Karpas-422 (cell line): ENCODE results near the gene CNNM1. TPM values are rescaled to one million over a fixed set of nuclear protein-coding genes. Genes with fewer than 3 reads are reported as not detected.
A peak's percentile ranks its signal among the peaks of the same experiment; 100 is the strongest.

Experiments used
- DNase-seq: peaks from one replicate; pipeline ENCODE4 v3.0.0-alpha.2; 2015
- H2AFZ ChIP-seq: fragments of 200-600 bp; sonication (generic); 2 replicates; pipeline ENCODE4 v1.6.1; 2014; ENCODE audit warnings: antibody characterized with exemption, low read length, mixed read lengths
- H3K27ac ChIP-seq: fragments of 200-600 bp; sonication (generic); 2 replicates; pipeline ENCODE4 v1.5.1; 2014; ENCODE audit warnings: mild to moderate bottlenecking, low read length, moderate library complexity
- H3K27me3 ChIP-seq: fragments of 200-600 bp; sonication (generic); 2 replicates; pipeline ENCODE4 v1.6.1; 2014; ENCODE audit warnings: low read length, mixed read lengths
- H3K36me3 ChIP-seq: fragments of 200-600 bp; sonication (generic); 2 replicates; pipeline ENCODE4 v1.6.1; 2014; ENCODE audit warnings: low read length, mixed read lengths; ENCODE audit not compliant: insufficient read depth
- H3K4me1 ChIP-seq: fragments of 200-600 bp; sonication (generic); 2 replicates; pipeline ENCODE4 v1.6.1; 2014; ENCODE audit warnings: mild to moderate bottlenecking, low read length, mixed read lengths
- H3K4me2 ChIP-seq: fragments of 200-600 bp; sonication (generic); 2 replicates; pipeline ENCODE4 v1.6.1; 2014; ENCODE audit warnings: low read length, low read depth, mild to moderate bottlenecking; ENCODE audit not compliant: poor library complexity, severe bottlenecking
- H3K4me3 ChIP-seq: fragments of 200-600 bp; sonication (generic); 2 replicates; pipeline ENCODE4 v1.5.1; 2014; ENCODE audit warnings: mild to moderate bottlenecking, antibody characterized with exemption, low read length, mixed read lengths
- H3K79me2 ChIP-seq: fragments of 200-600 bp; sonication (generic); 2 replicates; pipeline ENCODE4 v1.6.1; 2014; ENCODE audit warnings: mild to moderate bottlenecking, low read length, mixed read lengths
- H3K9ac ChIP-seq: fragments of 200-600 bp; sonication (generic); 2 replicates; pipeline ENCODE4 v1.6.0; 2014; ENCODE audit warnings: low read length
- H3K9me2 ChIP-seq: fragments of 200-600 bp; sonication (generic), shearing (Covaris generic); replicated peaks from 2 replicates; pipeline ENCODE4 v1.6.0; 2014; ENCODE audit warnings: mild to moderate bottlenecking, low read length, moderate library complexity; ENCODE audit not compliant: insufficient read depth
- H3K9me3 ChIP-seq: fragments of 300-700, 200-600 bp; sonication (generic); 2 replicates; pipeline ENCODE4 v1.6.1; 2014; ENCODE audit warnings: low read length, mixed read lengths
- H4K20me1 ChIP-seq: fragments of 200-600 bp; sonication (generic); 2 replicates; pipeline ENCODE4 v1.6.1; 2014; ENCODE audit warnings: mild to moderate bottlenecking, antibody characterized with exemption, low read length, low read depth; ENCODE audit not compliant: insufficient read depth
- total RNA-seq: library from RNA; depleted of rRNA; stranded (reverse); fragments of >200 nt; shearing (Covaris generic); gene quantifications from 2 replicates; pipeline ENCODE4 v1.2.3, GENCODE V29; 2014; ENCODE audit warnings: low replicate concordance; rRNA removed

Gene CNNM1
- total RNA-seq, 1 experiment from 2014 or later, result not detected

DNA sequence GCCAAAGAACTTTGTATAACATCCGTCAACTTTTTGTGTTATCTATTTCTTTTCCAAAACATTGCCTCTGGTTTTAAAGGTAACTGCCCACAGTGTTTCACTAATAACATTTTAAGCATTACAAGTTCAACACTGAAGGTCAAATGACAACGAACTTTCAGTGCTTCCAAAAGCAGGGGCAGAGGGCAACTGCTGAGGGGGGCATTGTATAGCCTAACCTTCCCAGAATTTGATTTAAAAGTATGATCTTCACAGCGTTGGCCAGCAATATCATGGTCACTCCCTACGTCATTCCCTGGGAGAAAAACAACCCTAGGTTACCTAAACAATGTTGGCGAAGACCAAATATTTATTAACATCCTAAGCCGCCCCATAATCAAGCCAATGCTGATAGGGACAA lies 103.7 kb downstream of the CNNM1 start:
- Histone ChIP-seq H3K9ac (no peak overlapping the region), H3K9me2 (no peaks in the 10 kb centered on the region), H3K4me2 (no peak overlapping the region), H3K27me3 (no peaks in the 10 kb centered on the region), H3K4me3 (no peak overlapping the region), H4K20me1 (no peaks in the 10 kb centered on the region), H3K79me2 (peaks cover 37% of the 10 kb centered on the region), H3K4me1 (peaks cover 21% of the 10 kb centered on the region), H3K36me3 (no peaks in the 10 kb centered on the region; the same call in 1 of the 2 replicates), H3K9me3 (no peaks in the 10 kb centered on the region), H2AFZ (no peak overlapping the region), H3K27ac (no peak overlapping the region)
- DNase-seq, result no peak

DNA sequence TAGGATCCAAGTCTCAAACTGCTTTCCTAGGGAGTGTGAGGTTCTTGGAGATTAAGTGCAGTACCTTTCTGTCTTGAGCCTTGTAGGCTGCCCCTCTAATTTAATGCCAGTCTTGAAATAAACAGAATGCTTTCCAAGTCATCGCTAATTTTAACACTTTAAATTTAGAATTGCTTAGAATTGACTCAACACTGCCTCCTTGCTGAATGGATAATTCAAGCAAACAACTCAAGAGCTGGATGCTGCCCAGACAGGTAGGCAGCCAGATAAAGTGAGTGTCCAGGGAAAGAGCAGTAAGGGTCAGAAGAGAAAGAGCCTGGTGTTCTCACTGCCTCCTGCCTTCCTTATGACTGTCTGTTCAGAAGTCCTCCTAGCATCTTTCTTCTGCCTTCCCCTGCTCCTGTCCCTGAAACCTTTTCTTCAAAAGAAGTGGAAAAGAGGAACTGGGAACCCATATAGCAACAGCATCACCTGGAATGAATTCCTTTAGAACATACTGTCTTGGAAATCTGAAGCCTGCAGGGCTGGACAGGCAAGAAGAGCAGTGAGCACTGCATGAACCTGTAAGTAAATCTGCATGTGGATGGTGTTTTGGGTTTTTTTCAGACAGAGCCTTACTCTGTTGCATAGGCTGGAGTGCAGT lies 104.3 kb downstream of the CNNM1 start:
- Histone ChIP-seq H3K9me2 (no peaks in the 10 kb centered on the region), H3K36me3 (no peaks in the 10 kb centered on the region), H3K9me3 (no peaks in the 10 kb centered on the region), H2AFZ (no peak overlapping the region), H3K27me3 (no peaks in the 10 kb centered on the region), H3K27ac (no peak overlapping the region), H3K4me3 (no peak overlapping the region), H3K9ac (no peak overlapping the region), H3K79me2 (peaks cover 31% of the 10 kb centered on the region), H3K4me2 (no peak overlapping the region), H4K20me1 (no peaks in the 10 kb centered on the region), H3K4me1 (peaks cover 21% of the 10 kb centered on the region)
- DNase-seq, result no peak

DNA sequence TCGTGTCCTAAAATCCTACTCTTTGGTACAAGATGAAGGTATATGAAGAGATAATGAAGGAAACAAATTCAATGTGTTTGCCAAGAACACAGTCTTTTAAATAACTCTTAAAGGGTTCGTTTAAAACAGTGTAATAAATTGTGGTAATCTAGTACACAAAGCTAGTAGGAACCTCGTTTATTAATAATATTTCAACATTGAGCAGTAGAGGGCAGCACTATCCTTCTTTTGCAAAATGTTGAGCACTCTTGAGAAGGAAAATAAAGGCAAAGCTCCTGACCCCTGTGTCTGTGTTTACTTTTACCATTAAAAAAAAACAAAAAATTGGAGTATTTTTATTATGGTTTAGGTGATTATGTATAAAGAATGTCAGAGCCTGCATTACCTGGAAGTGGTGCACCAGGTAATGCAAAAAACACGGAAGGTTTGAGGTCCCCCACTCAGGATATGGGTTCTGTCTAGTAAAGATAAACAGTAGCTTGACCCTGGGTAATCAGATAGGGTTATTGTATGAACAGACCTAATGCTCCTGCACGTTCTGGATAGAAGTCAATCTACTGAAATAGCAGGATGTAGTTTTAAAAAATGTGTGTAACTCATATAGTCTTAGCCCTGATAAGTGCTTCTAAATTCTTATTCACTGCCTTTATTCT lies 107.0 kb downstream of the CNNM1 start:
- DNase-seq, result peak; percentile 82
- Histone ChIP-seq H3K9ac (no peak overlapping the region), H3K27me3 (no peaks in the 10 kb centered on the region), H3K9me2 (no peaks in the 10 kb centered on the region), H3K9me3 (no peaks in the 10 kb centered on the region), H3K4me3 (no peak overlapping the region), H2AFZ (no peak overlapping the region), H3K27ac (no peak overlapping the region), H3K4me1 (peaks cover 9% of the 10 kb centered on the region), H3K79me2 (peaks cover 9% of the 10 kb centered on the region), H3K4me2 (no peak overlapping the region), H4K20me1 (no peaks in the 10 kb centered on the region), H3K36me3 (no peaks in the 10 kb centered on the region)

DNA sequence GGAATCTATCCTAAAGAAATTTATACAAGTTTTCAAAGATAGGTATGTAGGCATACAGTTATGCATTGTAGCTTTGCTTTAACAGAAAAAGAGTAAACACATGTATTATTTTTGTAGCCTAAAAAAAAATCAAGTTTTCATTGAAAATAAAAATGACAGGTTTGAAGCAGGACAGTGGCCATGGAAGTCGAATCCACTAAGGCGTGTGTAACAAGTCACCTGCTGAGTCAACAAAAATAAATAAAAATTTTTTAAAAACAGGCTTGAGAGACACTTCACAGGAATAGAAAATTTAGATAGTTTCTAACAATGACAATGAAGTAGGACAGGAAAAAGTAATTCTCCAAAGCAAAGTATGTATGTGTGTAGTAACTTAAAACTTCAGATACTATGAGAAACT lies 109.7 kb downstream of the CNNM1 start:
- Histone ChIP-seq H3K27me3 (no peaks in the 10 kb centered on the region), H3K4me2 (no peak overlapping the region), H3K79me2 (no peaks in the 10 kb centered on the region), H3K9me2 (no peaks in the 10 kb centered on the region), H4K20me1 (no peaks in the 10 kb centered on the region), H3K4me3 (no peak overlapping the region), H2AFZ (no peak overlapping the region), H3K9me3 (no peaks in the 10 kb centered on the region), H3K9ac (no peak overlapping the region), H3K36me3 (no peaks in the 10 kb centered on the region), H3K27ac (no peak overlapping the region), H3K4me1 (no peaks in the 10 kb centered on the region)
- DNase-seq, result no peak

GRCh38 chr10:99442394-99442793 lies 113.2 kb downstream of the CNNM1 start:
- no peak overlapping the region for H2AFZ ChIP-seq
- no peak for DNase-seq
- H3K27me3 ChIP-seq, result no peaks in the 10 kb centered on the region
- H3K36me3 ChIP-seq, result no peaks in the 10 kb centered on the region
- H3K4me1 ChIP-seq, result no peaks in the 10 kb centered on the region
- no peaks in the 10 kb centered on the region for H3K79me2 ChIP-seq
- no peak overlapping the region for H3K27ac ChIP-seq
- no peak overlapping the region for H3K4me2 ChIP-seq
- H3K9ac ChIP-seq, result no peak overlapping the region
- H3K9me3 ChIP-seq, result no peaks in the 10 kb centered on the region
- no peaks in the 10 kb centered on the region for H4K20me1 ChIP-seq
- H3K4me3 ChIP-seq, result no peak overlapping the region
- no peaks in the 10 kb centered on the region for H3K9me2 ChIP-seq

DNA sequence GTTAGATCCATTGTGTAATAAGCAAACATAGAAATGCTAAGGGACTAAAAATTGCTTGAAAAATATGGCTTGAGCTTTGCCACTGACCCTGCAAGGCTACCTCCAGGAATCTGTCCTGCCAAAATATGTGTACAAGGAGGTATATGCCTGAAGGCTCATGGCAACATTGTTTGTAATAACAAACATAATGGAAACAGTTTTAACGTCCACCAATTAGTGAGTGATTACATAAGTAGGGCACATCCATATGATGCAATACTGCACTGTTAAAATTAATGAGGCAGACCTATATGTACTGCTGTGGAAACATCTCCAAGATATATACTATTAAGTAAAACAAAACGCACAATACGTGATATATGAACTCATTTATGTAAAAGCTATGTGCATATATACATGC lies 114.3 kb downstream of the CNNM1 start:
- H3K4me1 ChIP-seq, result no peaks in the 10 kb centered on the region
- no peak overlapping the region for H3K9ac ChIP-seq
- H2AFZ ChIP-seq, result no peak overlapping the region
- H3K4me2 ChIP-seq, result no peak overlapping the region
- H4K20me1 ChIP-seq, result no peaks in the 10 kb centered on the region
- no peaks in the 10 kb centered on the region for H3K36me3 ChIP-seq
- no peaks in the 10 kb centered on the region for H3K9me2 ChIP-seq
- no peaks in the 10 kb centered on the region for H3K9me3 ChIP-seq
- H3K4me3 ChIP-seq, result no peak overlapping the region
- DNase-seq, result no peak
- H3K27me3 ChIP-seq, result no peaks in the 10 kb centered on the region
- H3K27ac ChIP-seq, result no peak overlapping the region
- no peaks in the 10 kb centered on the region for H3K79me2 ChIP-seq

Other genes starting within 250 kb of the CNNM1 start
- gene HPSE2, start 93.5 kb upstream of the CNNM1 start, total RNA-seq, result not detected in 2 replicates
- gene GOT1, start 101.3 kb downstream of the CNNM1 start, total RNA-seq, result 34.1 and 54.7 TPM in 2 replicates
- gene NKX2-3, start 203.6 kb downstream of the CNNM1 start, total RNA-seq, result not detected in 2 replicates